ENCODE data around the gene SLC16A3.
"Not testable (repeated sequence)": the region's sequence is repeated elsewhere in the genome, so short reads cannot be mapped to it uniquely, and the experiment has no call there.

The SLC16A3 gene

GRCh38 chr17:82228842-82229697, at the start of gene SLC16A3:
SLC16A3 (plus strand) TSS chr17:82229042; CDS start chr17:82236009, 6,967 bp downstream.
- DNase-seq = peak in 5 of 58 donors; percentile 14 to 39 (median 23)

GRCh38 chr17:82179412-82179811, 49.4 kb upstream of the SLC16A3 start:
- no peak for DNase-seq

GRCh38 chr17:82179946-82180475, 48.8 kb upstream of the SLC16A3 start:
- DNase-seq = no peak

- peak in 6 of 58 donors; percentile 7 to 22 (median 15) for DNase-seq
These were observed 47.9 kb upstream of the SLC16A3 start for GRCh38 chr17:82180776-82181528.

- DNase-seq = peak in 14 of 58 donors; percentile 13 to 61 (median 36)
These were observed 44.1 kb upstream of the SLC16A3 start for GRCh38 chr17:82184761-82185160.

- DNase-seq = no peak
These were observed 42.6 kb upstream of the SLC16A3 start for GRCh38 chr17:82186221-82186620.

- DNase-seq = no peak
These were observed 41.3 kb upstream of the SLC16A3 start for GRCh38 chr17:82187500-82187899.

- no peak for DNase-seq
These were observed 40.6 kb upstream of the SLC16A3 start for GRCh38 chr17:82188001-82188961.

- not testable (repeated sequence) for DNase-seq
These were observed 35.8 kb upstream of the SLC16A3 start for GRCh38 chr17:82193050-82193449.

- DNase-seq = peak in 1 of 58 donors; percentile 20
These were observed 35.2 kb upstream of the SLC16A3 start for GRCh38 chr17:82193520-82194220.

- no peak for DNase-seq
These were observed 34.1 kb upstream of the SLC16A3 start for GRCh38 chr17:82194765-82195164.

- DNase-seq = no peak
These were observed 32.9 kb upstream of the SLC16A3 start for GRCh38 chr17:82195675-82196672.

GRCh38 chr17:82198092-82198491, 30.8 kb upstream of the SLC16A3 start:
- DNase-seq = no peak

GRCh38 chr17:82199496-82199895, 29.3 kb upstream of the SLC16A3 start:
- DNase-seq = no peak

GRCh38 chr17:82200135-82200534, 28.7 kb upstream of the SLC16A3 start:
- DNase-seq = no peak

- no peak for DNase-seq
These were observed 27.9 kb upstream of the SLC16A3 start for GRCh38 chr17:82200743-82201497.

- DNase-seq = no peak
These were observed 27.3 kb upstream of the SLC16A3 start for GRCh38 chr17:82201498-82201910.

GRCh38 chr17:82202981-82203380, 25.9 kb upstream of the SLC16A3 start:
- DNase-seq = no peak

Measured in anterior cingulate cortex (tissue), 58 donors.